Stomach (tissue), 9 donors: ENCODE results near the gene ZNF503. TPM values are rescaled to one million over a fixed set of nuclear protein-coding genes. Genes with fewer than 3 reads are reported as not detected.

ENCODE experiments used
- DNase-seq, 2 donors: peaks; one replicate each; pipeline versions ENCODE4 v3.0.0 to v3.0.0-alpha.2; 2013 to 2019
- H3K27ac ChIP-seq, 5 donors: fragments of 200-600 bp in 4 of 5; sonication (generic) in 4 of 5; one replicate each; pipeline ENCODE4 v1.5.1; 2013 to 2019; ENCODE audit warnings: mild to moderate bottlenecking in 1 of 5, moderate library complexity in 1 of 5
- H3K27me3 ChIP-seq, 3 donors: fragments of 200-600 bp; sonication (generic); one replicate each; pipeline ENCODE4 v1.5.1; 2017 to 2019; ENCODE audit warnings: mixed run types in 1 of 3
- H3K36me3 ChIP-seq, 4 donors: fragments of 200-600 bp; sonication (generic); 1 replicate in 3 of 4; 2 replicates in 1 of 4; pipeline ENCODE4 v1.5.1; 2016 to 2019
- H3K4me1 ChIP-seq, 4 donors: fragments of 200-600 bp; sonication (generic); one replicate each; pipeline ENCODE4 v1.5.1; 2016 to 2019
- H3K4me3 ChIP-seq, 4 donors: fragments of 200-600 bp; sonication (generic) in 3 of 4; one replicate each; pipeline ENCODE4 v1.5.1; 2016 to 2019; ENCODE audit warnings: mild to moderate bottlenecking in 1 of 4
- H3K9me3 ChIP-seq, 4 donors: fragments of 200-600 bp; sonication (generic); one replicate each; pipeline ENCODE4 v1.5.1; 2016 to 2019
- CTCF ChIP-seq, 7 experiments: fragments of 450-650 bp in 4 of 7; fragments of 200-600 bp in 3 of 7; sonication (generic) in 3 of 7; IDR thresholded peaks; one replicate each; pipeline ENCODE4 v1.5.1; 2016 to 2019; ENCODE audit warnings: antibody characterized with exemption in 7 of 7, control low read depth in 2 of 7, mild to moderate bottlenecking in 1 of 7
- EP300 ChIP-seq: sonication (generic); formaldehyde crosslinking; IDR thresholded peaks from one replicate; pipeline ENCODE4 v1.6.1; 2017; ENCODE audit warnings: antibody characterized with exemption
- POLR2A ChIP-seq, 4 donors: fragments of 450-650 bp; IDR thresholded peaks; one replicate each; pipeline ENCODE4 v1.6.1; 2016; ENCODE audit warnings: antibody characterized with exemption in 4 of 4, control low read depth in 2 of 4, mild to moderate bottlenecking in 1 of 4, moderate library complexity in 1 of 4
- POLR2AphosphoS5 ChIP-seq, 3 donors: sonication (generic); formaldehyde crosslinking; IDR thresholded peaks; one replicate each; pipeline ENCODE4 v1.6.1; 2016; ENCODE audit warnings: antibody characterized with exemption in 3 of 3
- WGBS, 5 donors: extraction: QIAGEN DNeasy Blood & Tissue Kit in 3 of 5; methylation state at CpG; one replicate each; pipeline versions ENCODE4 v1.1.5 to v1.1.7; 2013 to 2018; 5-methylcytosine and 5-hydroxymethylcytosine counted together
- intact Hi-C: fragments of 100-400 bp; cut with DNase I; formaldehyde crosslinking; loops from one replicate; pipeline ENCODE4 v1.15.1; 2023; ENCODE audit warnings: low total_unique reads
- polyA plus RNA-seq, 3 donors: library from polyadenylated mRNA; stranded (reverse); fragments of 200-250 nt; gene quantifications; one replicate each; pipeline ENCODE4 v1.2.3, GENCODE V29; 2013
- total RNA-seq, 5 donors: library from RNA; depleted of rRNA; stranded (reverse); fragments of >200 nt; gene quantifications; one replicate each; pipeline versions ENCODE4 v1.1.0 to v1.2.3, GENCODE V29; 2014 to 2016
- donor health status: healthy with polysubstance abuse.
- donor health status: Bipolar disorder and iron deficiency.
- donor health status: healthy.

Gene ZNF503
- total and polyA plus RNA-seq, 8 donors, result 3.5 to 24.1 (median 10.8) TPM

- H3K4me3 ChIP-seq, result peak overlapping the region; percentile 63 to 68 (median 66)
- peak in 1 of 2 donors; percentile 56 for DNase-seq
- H3K27me3 ChIP-seq, result no peaks in the 10 kb centered on the region
- intact Hi-C loops, result no loop called here
- H3K4me1 ChIP-seq, result peaks cover 18 to 57% (median 50%) of the 10 kb centered on the region in 4 donors
- 54 to 68% (median 58%) methylated on average over 5 of the region's 5 CpGs for WGBS, 5 donors
- TF ChIP-seq POLR2A (IDR thresholded peaks at IDR 0.05), result no peak
- no peak for TF ChIP-seq CTCF (IDR thresholded peaks at IDR 0.05)
- TF ChIP-seq POLR2AphosphoS5 (IDR thresholded peaks at IDR 0.05), result no peak
- no peak for TF ChIP-seq EP300
- peak overlapping the region in 3 of 5 donors; percentile 79 to 88 (median 87) for H3K27ac ChIP-seq
- H3K9me3 ChIP-seq, result no peaks in the 10 kb centered on the region
- no peaks in the 10 kb centered on the region for H3K36me3 ChIP-seq
Measured at GRCh38 chr10:75432176-75432575, 30.6 kb upstream of the ZNF503 start.

- Histone ChIP-seq H3K36me3 (no peaks in the 10 kb centered on the region), H3K4me1 (peaks cover 18 to 57% (median 50%) of the 10 kb centered on the region in 4 donors), H3K9me3 (no peaks in the 10 kb centered on the region), H3K27ac (peak within 1 kb of the TSS; percentile 70 to 88 (median 79)), H3K27me3 (no peaks in the 10 kb centered on the region), H3K4me3 (peak within 1 kb of the TSS; percentile 63 to 68 (median 66))
- intact Hi-C loops, result no loop called here
- WGBS, 5 donors, result 3 to 21% (median 8%) methylated on average over 14 to 82 of the region's 82 CpGs
- TF ChIP-seq CTCF (IDR thresholded peaks at IDR 0.05) (no peak), EP300 (no peak), POLR2AphosphoS5 (IDR thresholded peaks at IDR 0.05) (no peak), POLR2A (IDR thresholded peaks at IDR 0.05) (no peak)
- DNase-seq, result peak; percentile 66 to 80
Measured at GRCh38 chr10:75431180-75432111, 29.9 kb upstream of the ZNF503 start, which contains the start of gene LRMDA. LRMDA (plus strand) TSS chr10:75431624.

- Histone ChIP-seq H3K36me3 (no peaks in the 10 kb centered on the region), H3K4me3 (peak overlapping the region in 2 of 4 donors; percentile 63 to 68), H3K27me3 (no peaks in the 10 kb centered on the region), H3K27ac (peak overlapping the region; percentile 59 to 88 (median 79)), H3K4me1 (peaks cover 18 to 57% (median 50%) of the 10 kb centered on the region in 4 donors), H3K9me3 (no peaks in the 10 kb centered on the region)
- intact Hi-C loops, result no loop called here
- WGBS, 5 donors, result 6 to 28% (median 17%) methylated on average over 9 of the region's 9 CpGs
- peak; percentile 70 to 82 for DNase-seq
- TF ChIP-seq POLR2AphosphoS5 (IDR thresholded peaks at IDR 0.05) (peak in 1 of 3 donors; percentile 50), CTCF (IDR thresholded peaks at IDR 0.05) (no peak), EP300 (no peak), POLR2A (IDR thresholded peaks at IDR 0.05) (no peak)
Measured at GRCh38 chr10:75430000-75430763, 28.6 kb upstream of the ZNF503 start.

- TF ChIP-seq POLR2A (IDR thresholded peaks at IDR 0.05) (no peak), EP300 (no peak), POLR2AphosphoS5 (IDR thresholded peaks at IDR 0.05) (no peak), CTCF (IDR thresholded peaks at IDR 0.05) (no peak)
- peak overlapping the region in 4 of 5 donors; percentile 71 to 88 (median 83) for H3K27ac ChIP-seq
- peaks cover 18 to 56% (median 48%) of the 10 kb centered on the region in 4 donors for H3K4me1 ChIP-seq
- intact Hi-C loops, result no loop called here
- no peaks in the 10 kb centered on the region for H3K27me3 ChIP-seq
- DNase-seq, result no peak
- H3K36me3 ChIP-seq, result no peaks in the 10 kb centered on the region
- H3K4me3 ChIP-seq, result no peak overlapping the region
- WGBS, 5 donors, result 75 to 78% (median 76%) methylated on average over 5 of the region's 5 CpGs
- no peaks in the 10 kb centered on the region for H3K9me3 ChIP-seq
Measured at GRCh38 chr10:75429159-75429827, 27.7 kb upstream of the ZNF503 start.
